IMR-90 (cell line): Measurements from ENCODE around the gene ATP1B1.

Experiments
- CEBPB ChIP-seq: IDR thresholded peaks from 2 replicates; pipeline ENCODE4 v1.6.1; 2012; ENCODE audit warnings: low read depth, low read length, improper control_type of control experiment
- CHD1 ChIP-seq: IDR thresholded peaks from 2 replicates; pipeline ENCODE4 v1.6.1; 2012; ENCODE audit warnings: low read depth, low read length, improper control_type of control experiment
- MAFK ChIP-seq: IDR thresholded peaks from 2 replicates; pipeline ENCODE4 v1.6.1; 2012; ENCODE audit warnings: low read depth, low read length, improper control_type of control experiment
- MXI1 ChIP-seq: IDR thresholded peaks from 2 replicates; pipeline ENCODE4 v1.6.1; 2012; ENCODE audit warnings: low read depth, mild to moderate bottlenecking, low read length, moderate library complexity, borderline replicate concordance
- POLR2A ChIP-seq: IDR thresholded peaks from 2 replicates; pipeline ENCODE4 v1.6.1; 2012; ENCODE audit warnings: mild to moderate bottlenecking, low read depth, low read length
- RAD21 ChIP-seq: IDR thresholded peaks from 2 replicates; pipeline ENCODE4 v1.6.1; 2012; ENCODE audit warnings: low read length, improper control_type of control experiment
- RFX5 ChIP-seq: IDR thresholded peaks from 2 replicates; pipeline ENCODE4 v1.8.0; 2012; ENCODE audit warnings: low read depth, mild to moderate bottlenecking, low read length, moderate library complexity
- SMC3 ChIP-seq: fragments of 150-350 bp; IDR thresholded peaks from 2 replicates; pipeline ENCODE4 v1.6.1; 2016; ENCODE audit warnings: low read depth, mild to moderate bottlenecking, antibody characterized with exemption, low read length, moderate library complexity
- TF ChIP-seq, protein P1 (sequence below): conservative IDR thresholded peaks from 2 replicates; pipeline ENCODE4 v1.5.1; 2012; ENCODE audit warnings: mild to moderate bottlenecking, low read depth, low read length, improper control_type of control experiment

DNA sequence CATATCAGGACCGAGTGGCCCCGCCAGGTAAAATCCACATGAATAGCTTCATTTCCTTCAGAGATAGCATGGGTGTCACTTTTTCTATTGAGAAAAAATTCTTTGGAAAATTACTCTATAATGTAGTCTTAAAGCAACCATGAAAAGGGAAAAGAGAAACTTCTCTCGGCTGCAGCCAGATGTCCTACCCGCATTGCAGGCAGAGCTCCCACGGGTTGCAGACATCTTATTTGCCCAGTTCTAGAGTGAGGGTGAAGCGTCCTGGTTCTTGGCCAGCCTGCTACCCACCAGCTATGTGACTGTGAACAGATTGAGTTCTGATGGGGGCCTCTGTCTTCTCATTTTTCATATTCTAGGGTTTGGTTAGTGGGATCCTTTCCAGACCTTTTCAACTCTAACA lies 5.0 kb downstream of the ATP1B1 start:
- TF ChIP-seq CEBPB (no peak), SMC3 (no peak), POLR2A (no peak), CHD1 (no peak), RAD21 (no peak), MXI1 (no peak), MAFK (no peak), RFX5 (no peak)
- TF ChIP-seq, protein P1, sequence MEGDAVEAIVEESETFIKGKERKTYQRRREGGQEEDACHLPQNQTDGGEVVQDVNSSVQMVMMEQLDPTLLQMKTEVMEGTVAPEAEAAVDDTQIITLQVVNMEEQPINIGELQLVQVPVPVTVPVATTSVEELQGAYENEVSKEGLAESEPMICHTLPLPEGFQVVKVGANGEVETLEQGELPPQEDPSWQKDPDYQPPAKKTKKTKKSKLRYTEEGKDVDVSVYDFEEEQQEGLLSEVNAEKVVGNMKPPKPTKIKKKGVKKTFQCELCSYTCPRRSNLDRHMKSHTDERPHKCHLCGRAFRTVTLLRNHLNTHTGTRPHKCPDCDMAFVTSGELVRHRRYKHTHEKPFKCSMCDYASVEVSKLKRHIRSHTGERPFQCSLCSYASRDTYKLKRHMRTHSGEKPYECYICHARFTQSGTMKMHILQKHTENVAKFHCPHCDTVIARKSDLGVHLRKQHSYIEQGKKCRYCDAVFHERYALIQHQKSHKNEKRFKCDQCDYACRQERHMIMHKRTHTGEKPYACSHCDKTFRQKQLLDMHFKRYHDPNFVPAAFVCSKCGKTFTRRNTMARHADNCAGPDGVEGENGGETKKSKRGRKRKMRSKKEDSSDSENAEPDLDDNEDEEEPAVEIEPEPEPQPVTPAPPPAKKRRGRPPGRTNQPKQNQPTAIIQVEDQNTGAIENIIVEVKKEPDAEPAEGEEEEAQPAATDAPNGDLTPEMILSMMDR: 0 out of 2 replicates have a peak, but pooled peaks have one; percentile 2
